Adrenal gland (tissue), 12 donors: ENCODE data around the gene TNRC6C. TPM values are rescaled to one million over a fixed set of nuclear protein-coding genes. Genes with fewer than 3 reads are reported as not detected.

ENCODE experiments used
- DNase-seq, 7 donors: peaks; one replicate each; pipeline ENCODE4 v3.0.0-alpha.2; 2019 to 2020
- H3K27ac ChIP-seq, 5 donors: fragments of 200-600 bp; sonication (generic) in 4 of 5; 1 replicate in 3 of 5; 2 replicates in 2 of 5; pipeline versions ENCODE4 v1.5.1 to v1.8.0; 2016 to 2020; ENCODE audit warnings: mild to moderate bottlenecking in 1 of 5
- H3K27me3 ChIP-seq: fragments of 200-600 bp; 2 replicates; pipeline ENCODE4 v1.8.0; 2021
- H3K36me3 ChIP-seq, 2 donors: fragments of 200-600 bp; replicated peaks in 1 of 2; 1 replicate in 1 of 2; 2 replicates in 1 of 2; pipeline versions ENCODE4 v1.5.1 to v1.8.0; 2018 to 2022
- H3K4me1 ChIP-seq, 2 donors: fragments of 200-600 bp; replicated peaks in 1 of 2; 1 replicate in 1 of 2; 2 replicates in 1 of 2; pipeline versions ENCODE4 v1.5.1 to v1.8.0; 2018 to 2021
- H3K4me3 ChIP-seq, 4 donors: fragments of 200-600 bp; sonication (generic) in 3 of 4; one replicate each; pipeline ENCODE4 v1.5.1; 2016 to 2018
- H3K9me3 ChIP-seq, 3 donors: fragments of 200-600 bp; sonication (generic) in 1 of 3; replicated peaks in 1 of 3; 1 replicate in 2 of 3; 2 replicates in 1 of 3; pipeline versions ENCODE4 v1.5.1 to v1.8.0; 2016 to 2021
- POLR2A ChIP-seq, 2 donors: fragments of 450-650 bp; IDR thresholded peaks; one replicate each; pipeline ENCODE4 v1.6.1; 2017; ENCODE audit warnings: antibody characterized with exemption in 2 of 2, mild to moderate bottlenecking in 2 of 2, moderate library complexity in 1 of 2
- WGBS, 4 donors: extraction: QIAGEN DNeasy Blood & Tissue Kit in 2 of 4; methylation state at CpG; one replicate each; pipeline versions ENCODE4 v1.1.5 to v1.1.7; 2013 to 2017; 5-methylcytosine and 5-hydroxymethylcytosine counted together
- intact Hi-C, 2 donors: fragments of 100-400 bp; cut with DNase I; formaldehyde crosslinking; loops; one replicate each; pipeline versions ENCODE4 v1.14.1 to v1.15.0; 2022 to 2023
- polyA plus RNA-seq, 3 donors: library from polyadenylated mRNA; stranded (reverse); fragments of 200-250 nt in 2 of 3; fragments of 350-450 nt in 1 of 3; fragmentation: Illumina TruSeq in 1 of 3; extraction: RNeasy Lipid Tissue Mini Kit (QIAGEN cat#74804) in 1 of 3; gene quantifications; one replicate each; pipeline ENCODE4 v1.2.3, GENCODE V29; 2013 to 2014
- total RNA-seq, 9 donors: library from RNA; depleted of rRNA in 4 of 9; stranded (reverse); fragments of >200 nt in 4 of 9; fragments of 120-200 nt in 1 of 9; fragmentation: NEBNext Ultra II Directional in 1 of 9; extraction: Animal tissue kit (Norgen Biotek cat#: 25700) in 1 of 9; gene quantifications; one replicate each; pipeline versions ENCODE4 v1.1.0 to v1.2.4, GENCODE V29; 2013 to 2023
- TF ChIP-seq, protein P1 (sequence below), 6 experiments: fragments of 450-650 bp in 4 of 6; fragments of 200-600 bp in 2 of 6; sonication (generic) in 1 of 6; IDR thresholded peaks; 1 replicate in 5 of 6; 2 replicates in 1 of 6; pipeline versions ENCODE4 v1.5.1 to v1.8.0; 2016 to 2021; ENCODE audit warnings: antibody characterized with exemption in 6 of 6, mild to moderate bottlenecking in 2 of 6, moderate library complexity in 1 of 6
- donor health status: healthy with polysubstance abuse.
- donor health status: Bipolar disorder and iron deficiency.
- donor health status: DM: yes; HTN: yes; CAD: no.
- donor health status: DM: no; HTN: no; CAD: no.
- donor health status: DM: no; HTN: no; CAD: no.
- donor health status: DM: yes; HTN: yes; CAD: no.

The TNRC6C gene
- total and polyA plus RNA-seq, 12 donors, result 2.8 to 18.7 (median 11.2) TPM

DNA sequence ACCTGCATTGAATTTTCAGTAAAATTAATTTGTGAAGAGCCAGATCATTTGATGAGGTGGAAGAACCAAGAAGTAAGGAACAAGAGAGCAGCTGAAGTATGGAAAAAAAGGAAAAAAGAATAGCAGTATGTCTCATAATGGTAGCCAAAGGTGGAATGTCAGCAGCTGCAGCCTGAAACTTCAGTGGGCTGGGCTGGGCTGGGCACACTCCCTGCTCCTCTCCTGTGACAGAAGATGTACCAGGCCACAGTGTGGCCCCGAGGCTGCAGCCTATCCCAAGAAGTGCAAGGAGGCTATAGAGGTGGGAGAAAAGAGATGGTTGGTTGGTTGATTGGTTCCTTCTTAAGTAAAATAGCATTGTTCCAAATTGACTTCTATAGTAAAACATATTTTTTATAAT, 84.5 kb downstream of the TNRC6C start:
- DNase-seq, result no peak
- intact Hi-C loops, result no loop called here
- no peak overlapping the region for H3K27ac ChIP-seq

DNA sequence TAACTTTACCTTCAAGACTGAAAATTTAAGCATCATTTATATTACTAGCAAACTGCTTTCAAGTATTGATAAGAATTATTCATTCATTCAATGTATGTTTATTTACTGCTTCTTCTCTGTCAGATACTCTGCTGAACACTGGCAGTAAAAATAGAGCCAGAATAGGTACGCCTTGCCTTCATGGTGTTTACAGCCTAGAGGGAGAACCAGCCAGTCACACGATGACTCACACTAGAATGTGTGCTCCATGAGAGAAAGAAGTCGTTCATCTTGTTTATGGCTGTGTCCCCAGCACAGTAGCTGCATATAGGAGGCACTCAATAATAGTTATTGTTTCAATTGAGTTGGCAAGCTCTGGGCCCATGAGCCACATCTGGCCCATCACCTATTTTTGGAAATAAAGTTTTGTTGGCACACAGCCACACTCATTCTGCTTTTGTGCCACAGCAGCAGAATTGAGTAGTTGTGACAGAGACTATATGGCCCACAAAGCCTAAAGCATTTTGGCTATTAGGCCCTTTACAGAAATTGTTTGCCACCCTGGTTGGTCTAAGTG, 85.9 kb downstream of the TNRC6C start:
- Histone ChIP-seq H3K27ac (no peak overlapping the region), H3K9me3 (no peaks in the 10 kb centered on the region), H3K36me3 (peaks cover 0 to 8% of the 10 kb centered on the region in 2 donors), H3K4me3 (no peak overlapping the region), H3K27me3 (no peaks in the 10 kb centered on the region), H3K4me1 (peaks cover 0 to 21% of the 10 kb centered on the region in 2 donors)
- DNase-seq, result no peak
- TF ChIP-seq, protein P1, sequence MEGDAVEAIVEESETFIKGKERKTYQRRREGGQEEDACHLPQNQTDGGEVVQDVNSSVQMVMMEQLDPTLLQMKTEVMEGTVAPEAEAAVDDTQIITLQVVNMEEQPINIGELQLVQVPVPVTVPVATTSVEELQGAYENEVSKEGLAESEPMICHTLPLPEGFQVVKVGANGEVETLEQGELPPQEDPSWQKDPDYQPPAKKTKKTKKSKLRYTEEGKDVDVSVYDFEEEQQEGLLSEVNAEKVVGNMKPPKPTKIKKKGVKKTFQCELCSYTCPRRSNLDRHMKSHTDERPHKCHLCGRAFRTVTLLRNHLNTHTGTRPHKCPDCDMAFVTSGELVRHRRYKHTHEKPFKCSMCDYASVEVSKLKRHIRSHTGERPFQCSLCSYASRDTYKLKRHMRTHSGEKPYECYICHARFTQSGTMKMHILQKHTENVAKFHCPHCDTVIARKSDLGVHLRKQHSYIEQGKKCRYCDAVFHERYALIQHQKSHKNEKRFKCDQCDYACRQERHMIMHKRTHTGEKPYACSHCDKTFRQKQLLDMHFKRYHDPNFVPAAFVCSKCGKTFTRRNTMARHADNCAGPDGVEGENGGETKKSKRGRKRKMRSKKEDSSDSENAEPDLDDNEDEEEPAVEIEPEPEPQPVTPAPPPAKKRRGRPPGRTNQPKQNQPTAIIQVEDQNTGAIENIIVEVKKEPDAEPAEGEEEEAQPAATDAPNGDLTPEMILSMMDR (IDR thresholded peaks at IDR 0.05), result no peak
- no peak for TF ChIP-seq POLR2A (IDR thresholded peaks at IDR 0.05)
- intact Hi-C loops, result no loop called here
- 83 to 92% (median 87%) methylated on average over 3 of the region's 3 CpGs for WGBS, 4 donors

More for the DNA sequence above, 84.5 kb downstream of the TNRC6C start:
- Histone ChIP-seq H3K4me1 (peaks cover 0 to 17% of the 10 kb centered on the region in 2 donors), H3K36me3 (no peaks in the 10 kb centered on the region), H3K9me3 (no peaks in the 10 kb centered on the region), H3K4me3 (no peak overlapping the region), H3K27me3 (no peaks in the 10 kb centered on the region)
- TF ChIP-seq POLR2A (IDR thresholded peaks at IDR 0.05), result no peak
- TF ChIP-seq, protein P1 (IDR thresholded peaks at IDR 0.05), result no peak
- WGBS, 4 donors, result 94 to 100% (median 96%) methylated on average over 1 of the region's 1 CpG

DNA sequence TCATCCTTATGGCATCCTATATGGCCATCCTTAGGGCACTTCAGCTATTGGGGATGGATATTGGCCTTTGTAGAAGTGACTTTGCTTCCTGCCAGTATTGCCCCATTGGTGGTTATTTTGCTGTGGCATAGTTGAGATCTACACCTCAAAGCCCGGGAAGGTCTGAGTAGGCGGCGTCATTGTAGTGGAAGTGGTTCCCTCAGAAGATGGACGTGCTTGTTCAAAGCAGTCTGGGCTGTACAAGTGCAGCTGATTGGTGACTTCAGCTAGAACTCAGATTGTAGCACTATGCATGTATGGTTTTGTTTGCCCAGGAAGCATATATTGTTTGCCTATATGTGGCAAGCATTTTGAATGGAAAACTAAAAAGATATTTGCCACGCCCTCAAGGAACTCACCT, 86.8 kb downstream of the TNRC6C start:
- Histone ChIP-seq H3K36me3 (peaks cover 0 to 18% of the 10 kb centered on the region in 2 donors), H3K4me3 (no peak overlapping the region), H3K4me1 (peaks cover 0 to 18% of the 10 kb centered on the region in 2 donors), H3K27ac (no peak overlapping the region), H3K9me3 (no peaks in the 10 kb centered on the region), H3K27me3 (no peaks in the 10 kb centered on the region)
- no peak for TF ChIP-seq POLR2A (IDR thresholded peaks at IDR 0.05)
- TF ChIP-seq, protein P1 (IDR thresholded peaks at IDR 0.05), result no peak
- no peak for DNase-seq
- 92 to 96% (median 95%) methylated on average over 5 of the region's 5 CpGs for WGBS, 4 donors
- intact Hi-C loops, result no loop called here

DNA sequence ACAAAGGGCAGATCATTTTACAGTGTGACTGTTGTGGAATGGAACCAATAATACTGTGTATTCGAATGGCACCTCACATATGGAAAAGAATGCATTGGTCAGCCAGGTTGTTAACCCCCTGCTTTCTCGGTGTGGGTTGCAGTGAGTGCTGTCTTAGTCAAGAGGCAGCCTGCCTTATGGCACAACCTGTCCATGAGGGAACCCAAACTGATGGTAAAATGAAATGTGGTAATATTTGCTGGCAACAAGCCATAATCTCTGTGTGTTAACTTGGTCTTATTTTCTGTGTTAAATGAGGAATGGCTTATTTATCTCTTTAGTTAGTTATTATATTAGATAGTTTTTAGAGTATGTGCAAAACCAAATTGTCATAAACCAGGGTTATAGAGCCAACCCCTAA, 88.4 kb downstream of the TNRC6C start:
- H3K4me1 ChIP-seq, result peaks cover 0 to 13% of the 10 kb centered on the region in 2 donors
- H3K36me3 ChIP-seq, result peaks cover 0 to 18% of the 10 kb centered on the region in 2 donors
- TF ChIP-seq, protein P1 (IDR thresholded peaks at IDR 0.05), result no peak
- no peak for TF ChIP-seq POLR2A (IDR thresholded peaks at IDR 0.05)
- no peak overlapping the region for H3K27ac ChIP-seq
- H3K9me3 ChIP-seq, result no peaks in the 10 kb centered on the region
- DNase-seq, result no peak
- no peak overlapping the region for H3K4me3 ChIP-seq
- intact Hi-C loops, result no loop called here
- WGBS, 4 donors, result 81 to 96% (median 91%) methylated on average over 2 of the region's 2 CpGs
- H3K27me3 ChIP-seq, result no peaks in the 10 kb centered on the region
